RWPE1 (cell line): ENCODE results near the gene MYL12A.
"Not testable (repeated sequence)": the region's sequence is repeated elsewhere in the genome, so short reads cannot be mapped to it uniquely, and the experiment has no call there.

Source experiments
- CTCF ChIA-PET: fragments of 350-600 bp; sonication (Branson Sonifier 250); formaldehyde crosslinking; extraction: SDS; loops from one replicate; lab custom pipeline; 2021; lab: Yijun Ruan, JAX
- POLR2A ChIA-PET: fragments of 400-600 bp; formaldehyde crosslinking; extraction: SDS; loops from one replicate; lab custom pipeline; 2020; ENCODE audit warnings: antibody characterized with exemption; ENCODE audit not compliant: low non-redundant PET; lab: Yijun Ruan, JAX
- DNase-seq: peaks from one replicate; pipeline ENCODE4 v3.0.0; 2012; ENCODE audit warnings: low spot score
- H3K27ac ChIP-seq: fragments of 450-650 bp; 2 replicates; pipeline ENCODE4 v1.5.1; 2017
- CTCF ChIP-seq: fragments of 450-650 bp; conservative IDR thresholded peaks from 2 replicates; pipeline ENCODE4 v1.5.1; 2017; ENCODE audit warnings: low read depth, mild to moderate bottlenecking

The MYL12A gene

GRCh38 chr18:3218819-3219218, 28.8 kb upstream of the MYL12A start:
- CTCF ChIA-PET = interaction anchor here (0.8 kb wide), 1 partner anchor 144 kb away, joined by 3 read pairs; no protein-coding TSS in a partner anchor
- no peak overlapping the region for H3K27ac ChIP-seq
- TF ChIP-seq CTCF = no peak
- POLR2A ChIA-PET = no interaction called here
- no peak for DNase-seq

- no peak for TF ChIP-seq CTCF
- POLR2A ChIA-PET = no interaction called here
- CTCF ChIA-PET = interaction anchor here (0.8 kb wide), 1 partner anchor 144 kb away, joined by 3 read pairs; no protein-coding TSS in a partner anchor
- H3K27ac ChIP-seq = no peak overlapping the region
- DNase-seq = no peak
These were observed 28.4 kb upstream of the MYL12A start for GRCh38 chr18:3219241-3219630.

GRCh38 chr18:3219631-3220335, 27.8 kb upstream of the MYL12A start, which contains the start of gene MYOM1:
TSS of gene MYOM1 (minus strand) at chr18:3219968. CDS start at chr18:3215223, 4,745 bp downstream.
- ChIA-PET CTCF (interaction anchor here (0.6 kb wide), 1 partner anchor 366 kb away, joined by 7 read pairs; no protein-coding TSS in a partner anchor), POLR2A (no interaction called here)
- no peak within 1 kb of the TSS for H3K27ac ChIP-seq

GRCh38 chr18:3220868-3221267, 26.7 kb upstream of the MYL12A start:
- H3K27ac ChIP-seq, POLR2A ChIA-PET, DNase-seq, CTCF ChIA-PET: not testable (repeated sequence)

More at GRCh38 chr18:3219631-3220335, 27.8 kb upstream of the MYL12A start, which contains the start of gene MYOM1:
- DNase-seq = no peak
- no peak for TF ChIP-seq CTCF

GRCh38 chr18:3221496-3221895, 26.1 kb upstream of the MYL12A start:
- ChIA-PET POLR2A (no interaction called here), CTCF (no interaction called here)
- DNase-seq = no peak
- no peak for TF ChIP-seq CTCF
- H3K27ac ChIP-seq = no peak overlapping the region

GRCh38 chr18:3223356-3223755, 24.2 kb upstream of the MYL12A start:
- DNase-seq = no peak
- no peak overlapping the region for H3K27ac ChIP-seq
- ChIA-PET POLR2A (no interaction called here), CTCF (interaction anchor here (0.5 to 1.2 kb wide), 3 partner anchors 95 to 1482 kb away, joined by 3 to 4 read pairs (median 4); no protein-coding TSS in a partner anchor)
- TF ChIP-seq CTCF = no peak

- POLR2A ChIA-PET = no interaction called here
- no peak for TF ChIP-seq CTCF
- no peak overlapping the region for H3K27ac ChIP-seq
- CTCF ChIA-PET = interaction anchor here (0.7 to 1.4 kb wide), 2 partner anchors 22 to 844 kb away, joined by 3 to 4 read pairs; no protein-coding TSS in a partner anchor
- DNase-seq = no peak
These were observed 23.4 kb upstream of the MYL12A start for GRCh38 chr18:3224223-3224622.
